GM21367 (cell line): ENCODE measurements around the gene ZNF14.
A peak's percentile ranks its signal among the peaks of the same experiment; 100 is the strongest.
"Not testable (repeated sequence)": the region's sequence is repeated elsewhere in the genome, so short reads cannot be mapped to it uniquely, and the experiment has no call there.

Experiments
- ATAC-seq: cut with Tn5 transposase; IDR thresholded peaks from one replicate; pipeline ENCODE4 v1.9.1; 2021; ENCODE audit not compliant: unreplicated experiment

ZNF14 gene

GRCh38 chr19:19732579-19733501, at the start of gene ZNF14:
ZNF14 (minus strand) TSS chr19:19733112; CDS start chr19:19732958, 154 bp downstream.
- peak; percentile 94 for ATAC-seq

GRCh38 chr19:19781791-19782190, 48.9 kb upstream of the ZNF14 start:
- ATAC-seq = not testable (repeated sequence)

DNA sequence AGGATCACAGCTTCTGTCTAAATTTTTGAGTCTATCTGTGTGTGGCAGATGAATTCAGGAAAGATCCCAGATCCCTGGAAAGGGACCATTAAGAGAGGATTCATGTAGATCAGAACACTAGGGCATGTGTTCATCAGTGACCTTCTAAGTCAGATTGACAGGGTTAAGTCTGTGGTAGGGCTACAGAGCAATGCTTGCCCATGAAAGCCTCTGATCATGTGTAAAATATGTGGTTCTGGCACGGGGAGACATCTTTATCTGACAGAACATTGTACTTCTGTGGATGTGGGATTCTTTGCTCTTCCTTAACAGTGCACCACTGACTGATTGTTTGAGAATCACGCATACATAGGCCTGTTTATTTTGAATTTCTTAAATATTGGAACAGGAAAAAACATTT, 45.8 kb upstream of the ZNF14 start:
- ATAC-seq = no peak

- no peak for ATAC-seq
These were observed 44.8 kb upstream of the ZNF14 start for GRCh38 chr19:19777692-19778091.

GRCh38 chr19:19776206-19777008, 43.5 kb upstream of the ZNF14 start:
- peak; percentile 96 for ATAC-seq

DNA sequence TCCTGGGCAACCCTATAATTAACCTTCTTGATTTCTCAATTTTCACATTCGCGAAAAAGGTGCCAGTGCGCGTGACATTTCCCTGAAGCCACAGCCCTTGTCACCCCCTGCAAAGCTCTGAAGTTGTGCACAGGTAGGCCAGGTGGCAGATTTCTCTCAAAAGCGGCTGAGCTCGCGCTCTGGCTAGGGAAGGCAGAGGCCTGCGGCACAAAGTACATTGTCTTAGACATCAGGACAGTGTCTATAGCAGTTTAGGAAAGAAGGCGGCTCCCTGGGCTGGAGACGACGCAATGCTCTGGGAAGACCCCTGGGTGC, 42.9 kb upstream of the ZNF14 start:
- peak; percentile 9 for ATAC-seq

DNA sequence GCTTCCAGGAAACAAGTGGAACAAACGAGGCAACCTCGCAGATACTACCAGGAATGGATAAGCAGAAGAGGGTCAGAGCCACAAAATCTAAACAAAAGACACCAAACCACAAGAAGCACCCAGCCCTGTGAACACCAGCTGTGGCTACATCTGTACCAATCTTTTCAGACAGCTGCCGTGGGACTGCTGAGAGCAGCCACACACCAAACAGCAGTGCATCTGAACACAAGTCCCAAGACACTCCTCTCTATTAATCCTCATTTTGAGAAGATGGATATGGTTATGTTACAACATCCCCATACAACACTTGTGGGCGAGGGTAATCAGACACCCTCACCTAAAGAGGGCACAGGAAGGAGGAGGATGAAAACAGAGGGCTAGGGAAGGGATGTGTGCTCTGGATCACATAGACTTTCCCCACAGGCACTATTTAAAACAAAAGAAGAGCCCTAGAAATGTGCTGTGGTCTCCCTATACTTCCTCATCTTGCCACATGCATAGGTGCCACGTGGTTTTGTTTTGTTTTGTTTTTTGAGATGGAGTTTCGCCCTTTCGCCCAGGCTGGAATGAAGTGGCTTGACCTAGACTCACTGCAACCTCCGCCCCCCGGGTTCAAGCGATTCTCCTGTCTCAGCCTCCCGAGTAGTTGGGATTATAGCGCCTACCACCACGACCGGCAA, 41.6 kb upstream of the ZNF14 start:
- no peak for ATAC-seq

- not testable (repeated sequence) for ATAC-seq
These were observed 39.1 kb upstream of the ZNF14 start for GRCh38 chr19:19771963-19772362.

DNA sequence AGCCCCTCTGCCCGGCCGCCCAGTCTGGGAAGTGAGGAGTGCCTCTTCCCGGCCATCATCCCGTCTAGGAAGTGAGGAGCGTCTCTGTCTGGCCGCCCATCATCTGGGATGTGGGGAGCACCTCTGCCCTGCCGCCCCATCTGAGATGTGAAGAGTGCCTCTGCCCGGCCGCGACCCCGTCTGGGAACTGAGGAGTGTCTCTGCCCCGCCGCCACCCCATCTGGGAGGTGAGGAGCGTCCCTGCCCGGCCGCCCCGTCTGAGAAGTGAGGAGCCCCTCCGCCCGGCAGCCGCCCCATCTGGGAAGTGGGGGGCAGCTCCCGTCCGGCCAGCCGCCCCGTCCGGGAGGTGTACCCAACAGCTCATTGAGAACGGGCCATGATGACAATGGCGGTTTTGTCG, 37.1 kb upstream of the ZNF14 start:
- not testable (repeated sequence) for ATAC-seq

DNA sequence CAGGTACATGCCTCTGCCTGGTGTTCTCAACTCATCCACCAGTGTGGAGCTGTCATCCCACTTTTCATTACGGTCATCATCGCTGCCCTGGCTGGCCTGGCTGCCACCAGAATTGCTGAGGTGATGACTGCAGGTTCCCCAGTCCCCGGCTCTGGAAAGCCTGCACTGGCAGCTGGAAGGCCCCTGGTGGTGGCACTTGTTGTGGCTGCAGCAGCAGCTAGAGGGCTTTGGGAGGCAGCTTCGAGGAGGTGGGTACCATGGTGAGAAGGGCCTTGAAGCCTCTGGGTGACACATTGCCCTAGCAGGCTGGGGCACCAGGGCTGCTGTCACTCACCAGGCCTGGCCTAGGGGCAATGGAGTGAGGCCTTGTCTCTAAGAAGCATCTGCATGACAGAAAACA, 25.3 kb upstream of the ZNF14 start:
- no peak for ATAC-seq

- ATAC-seq = no peak
These were observed 20.0 kb upstream of the ZNF14 start for GRCh38 chr19:19752760-19753403.

- no peak for ATAC-seq
These were observed 18.9 kb upstream of the ZNF14 start for GRCh38 chr19:19751846-19752245.

GRCh38 chr19:19750842-19751790, 18.2 kb upstream of the ZNF14 start:
- ATAC-seq = no peak

GRCh38 chr19:19749908-19750841, 17.3 kb upstream of the ZNF14 start:
- no peak for ATAC-seq

- no peak for ATAC-seq
These were observed 16.4 kb upstream of the ZNF14 start for GRCh38 chr19:19749117-19749907.

DNA sequence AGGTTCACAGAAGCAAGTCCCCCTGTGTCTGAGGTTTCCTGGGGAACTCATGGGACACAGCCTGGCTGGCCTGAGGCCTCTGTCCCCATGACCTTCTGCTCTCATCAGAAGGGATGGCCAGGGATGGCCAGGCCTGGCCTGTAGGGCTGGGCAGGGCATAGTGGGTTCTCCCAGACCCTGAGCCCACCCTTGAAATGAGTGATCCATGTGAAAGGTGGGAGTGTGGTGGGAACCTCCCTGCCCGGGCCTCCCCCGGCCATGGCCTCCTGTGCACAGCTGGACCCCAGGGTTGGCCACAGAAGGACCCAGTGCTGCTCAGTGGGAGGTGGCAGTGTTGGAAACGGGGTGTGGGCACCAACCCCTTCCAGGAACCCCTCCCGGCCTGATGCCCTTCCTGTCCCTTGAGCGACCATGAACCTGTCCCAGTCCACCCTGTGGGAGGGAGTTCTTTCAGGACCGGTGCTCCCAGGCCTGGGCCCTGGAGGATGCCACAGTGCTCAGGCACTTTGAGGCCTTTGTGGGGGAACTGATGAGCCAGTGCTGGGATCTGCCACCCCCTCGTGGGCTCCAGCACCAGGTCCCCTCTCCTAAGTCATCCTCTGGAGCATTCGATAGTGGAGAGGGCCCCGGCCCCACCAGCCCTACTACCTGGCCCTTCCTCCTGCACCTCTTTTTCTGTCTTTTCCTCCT, 15.5 kb upstream of the ZNF14 start:
- no peak for ATAC-seq
